GM12878 (cell line): ENCODE data around the gene LSP1. TPM values are rescaled to one million over a fixed set of nuclear protein-coding genes. Genes with fewer than 3 reads are reported as not detected.
A peak's percentile ranks its signal among the peaks of the same experiment; 100 is the strongest.

Experiments
- BCL11A ChIP-seq: IDR thresholded peaks from 2 replicates; pipeline ENCODE4 v1.6.1; 2011; ENCODE audit warnings: low read depth, low read length
- BHLHE40 ChIP-seq, 2 experiments: fragments of 450-650 bp in 1 of 2; IDR thresholded peaks; 2 replicates each; pipeline ENCODE4 v1.6.1; 2011 to 2017; ENCODE audit warnings: low read depth in 2 of 2, borderline replicate concordance in 1 of 2, improper control_type of control experiment in 1 of 2, low read length in 1 of 2, mild to moderate bottlenecking in 1 of 2
- GATAD2B ChIP-seq: fragments of 450-650 bp; conservative IDR thresholded peaks from 2 replicates; pipeline ENCODE4 v1.6.1; 2017; ENCODE audit warnings: low read depth, mild to moderate bottlenecking, moderate library complexity
- HDAC6 ChIP-seq: fragments of 200-600 bp; sonication (generic); IDR thresholded peaks from one replicate; pipeline ENCODE4 v1.8.0; 2017; ENCODE audit warnings: antibody characterized with exemption; ENCODE audit not compliant: unreplicated experiment
- HDGF ChIP-seq: fragments of 450-650 bp; IDR thresholded peaks from 2 replicates; pipeline ENCODE4 v1.6.1; 2016; ENCODE audit warnings: antibody characterized with exemption
- JUNB ChIP-seq: IDR thresholded peaks from 2 replicates; pipeline ENCODE4 v1.6.1; 2016; ENCODE audit warnings: antibody characterized with exemption, mild to moderate bottlenecking
- NRF1 ChIP-seq: conservative IDR thresholded peaks from 2 replicates; pipeline ENCODE4 v1.6.1; 2011; ENCODE audit warnings: mild to moderate bottlenecking, low read depth, low read length, improper control_type of control experiment
- PML ChIP-seq: IDR thresholded peaks from 2 replicates; pipeline ENCODE4 v1.6.1; 2012; ENCODE audit warnings: low read length, inconsistent platforms
- POLR2A ChIP-seq: IDR thresholded peaks from 2 replicates; pipeline ENCODE4 v1.6.1; 2011; ENCODE audit warnings: low read depth, mild to moderate bottlenecking, low read length
- POLR2AphosphoS2 ChIP-seq: IDR thresholded peaks from 2 replicates; pipeline ENCODE4 v1.6.1; 2011; ENCODE audit warnings: low read depth, mild to moderate bottlenecking, low read length, improper control_type of control experiment, moderate library complexity
- POU2F2 ChIP-seq: IDR thresholded peaks from 3 replicates; pipeline ENCODE4 v1.6.1; 2011; ENCODE audit warnings: low read depth, mild to moderate bottlenecking, low read length, borderline replicate concordance
- SIN3A ChIP-seq: IDR thresholded peaks from 2 replicates; pipeline ENCODE4 v1.6.1; 2012; ENCODE audit warnings: low read depth, low read length, improper control_type of control experiment
- SMC3 ChIP-seq: IDR thresholded peaks from 2 replicates; pipeline ENCODE4 v1.6.1; 2011; ENCODE audit warnings: low read length, improper control_type of control experiment, borderline replicate concordance
- STAT3 ChIP-seq: IDR thresholded peaks from 2 replicates; pipeline ENCODE4 v1.6.1; 2011; ENCODE audit warnings: low read depth, low read length, improper control_type of control experiment
- ZNF384 ChIP-seq: IDR thresholded peaks from 2 replicates; pipeline ENCODE4 v1.6.1; 2012; ENCODE audit warnings: low read depth, mild to moderate bottlenecking, low read length, improper control_type of control experiment, borderline replicate concordance
- polyA plus RNA-seq, 11 experiments: library from polyadenylated mRNA; depleted of rRNA in 4 of 11; unstranded in 6 of 11; stranded (reverse) in 5 of 11; fragments of >200 nt; fragmentation: Nextera tagmentation in 4 of 11; fragmentation: Illumina TruSeq in 1 of 11; extraction: Ambion mirVana in 4 of 11; extraction: Trizol in 1 of 11; gene quantifications; 1 replicate in 1 of 11; 2 replicates in 10 of 11; pipeline versions ENCODE4 v1.2.1 to v1.2.3, GENCODE V29; 2011 to 2016; ENCODE audit warnings: inconsistent platforms in 2 of 11, missing spikeins in 2 of 11, low read depth in 1 of 11
- total RNA-seq, 4 experiments: library from RNA; depleted of rRNA in 3 of 4; stranded (reverse); fragments of >200 nt in 3 of 4; fragmentation: Illumina TruSeq in 1 of 4; extraction: Trizol in 1 of 4; gene quantifications; 2 replicates each; pipeline versions ENCODE4 v1.2.1 to v1.2.3, GENCODE V29; 2013 to 2021
- TF ChIP-seq, protein P1 (sequence below): IDR thresholded peaks from 2 replicates; pipeline ENCODE4 v1.6.1; 2012; ENCODE audit warnings: low read depth, low read length, improper control_type of control experiment
- TF ChIP-seq, protein P2 (sequence below): fragments of 450-650 bp; formaldehyde crosslinking; IDR thresholded peaks from 2 replicates; pipeline ENCODE4 v1.5.0; 2022; ENCODE audit warnings: mild to moderate bottlenecking, missing genetic modification characterization
- TF ChIP-seq, protein P3 (sequence below): fragments of 450-650 bp; IDR thresholded peaks from 2 replicates; pipeline ENCODE4 v1.6.1; 2017; ENCODE audit warnings: mild to moderate bottlenecking, moderate library complexity

LSP1 gene
- total and polyA plus RNA-seq, 10 of the 15 experiments (the other 5 are each of a cell fraction or from before 2014, with no cell fraction given): 19.2 to 488 (median 369) TPM

DNA sequence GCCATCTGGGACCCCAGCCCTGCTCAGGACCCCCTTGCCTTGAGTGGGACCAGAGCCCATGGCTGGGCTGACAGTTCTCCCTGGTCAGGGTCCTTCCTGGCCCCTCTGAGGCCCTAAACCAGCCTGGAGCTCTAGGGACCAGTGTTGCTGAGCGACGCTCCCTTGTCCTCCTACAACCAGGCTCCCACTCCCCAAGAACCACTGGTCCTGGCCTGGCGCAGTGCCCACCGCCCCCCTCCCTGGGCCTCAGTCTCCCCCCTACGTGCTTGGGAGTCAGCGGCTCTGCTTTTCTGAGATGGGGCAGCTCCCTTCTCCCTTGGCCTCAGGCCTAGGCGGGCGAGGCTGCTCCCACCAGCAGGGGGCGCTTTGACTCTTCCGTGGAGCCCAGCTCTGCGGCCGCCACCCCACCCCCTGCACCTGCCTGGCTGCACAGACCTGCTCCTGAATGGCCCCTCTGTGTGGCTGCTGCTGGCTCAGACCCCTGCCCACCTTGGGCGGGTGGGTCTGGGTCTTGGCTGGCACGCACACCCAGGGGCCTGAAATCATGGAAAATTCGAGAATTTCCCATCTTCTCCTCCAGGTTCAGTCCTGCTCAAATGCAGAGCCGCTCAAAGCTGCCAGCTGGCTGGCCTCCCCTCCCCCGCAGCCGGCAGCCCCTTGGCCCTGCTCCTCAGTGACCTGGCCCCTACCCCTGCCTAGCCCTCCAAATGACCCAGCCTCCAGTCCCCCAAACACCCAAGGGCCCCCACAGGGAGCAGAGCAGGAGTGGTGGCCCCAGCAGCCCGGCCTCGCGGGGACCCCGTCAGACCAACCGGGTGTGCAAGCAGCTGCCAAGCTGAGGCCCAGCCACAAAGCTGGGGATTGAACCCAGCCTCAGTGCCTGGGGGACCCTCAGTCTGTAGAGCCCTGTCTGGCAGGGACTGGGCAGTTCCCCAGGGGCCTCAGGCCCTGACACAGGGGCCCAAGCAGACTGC, 29.7 kb downstream of the LSP1 start (continued):
- TF ChIP-seq HDAC6 (no peak), ZNF384 (no peak), SIN3A (no peak), POLR2A (peak; percentile 45; the same call in 1 of the 2 replicates), PML (no peak), BHLHE40 (IDR thresholded peaks at IDR 0.05; ENCODE audit: borderline replicate concordance in 1 of 2, low read depth in 2 of 2, low read length in 1 of 2) (peak in 1 of 2 experiments; percentile 69; a peak in 2 of 4 replicates), POLR2AphosphoS2 (no peak), POU2F2 (0 out of 3 replicates have a peak, but pooled peaks have one; percentile 12), STAT3 (no peak), JUNB (no peak), SMC3 (peak; percentile 76; the same call in 1 of the 2 replicates), BCL11A (no peak), HDGF (peak; percentile 54; the same call in 1 of the 2 replicates), GATAD2B (no peak), NRF1 (no peak)
- TF ChIP-seq, protein P1, sequence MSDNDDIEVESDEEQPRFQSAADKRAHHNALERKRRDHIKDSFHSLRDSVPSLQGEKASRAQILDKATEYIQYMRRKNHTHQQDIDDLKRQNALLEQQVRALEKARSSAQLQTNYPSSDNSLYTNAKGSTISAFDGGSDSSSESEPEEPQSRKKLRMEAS: no peak
- TF ChIP-seq, protein P2, sequence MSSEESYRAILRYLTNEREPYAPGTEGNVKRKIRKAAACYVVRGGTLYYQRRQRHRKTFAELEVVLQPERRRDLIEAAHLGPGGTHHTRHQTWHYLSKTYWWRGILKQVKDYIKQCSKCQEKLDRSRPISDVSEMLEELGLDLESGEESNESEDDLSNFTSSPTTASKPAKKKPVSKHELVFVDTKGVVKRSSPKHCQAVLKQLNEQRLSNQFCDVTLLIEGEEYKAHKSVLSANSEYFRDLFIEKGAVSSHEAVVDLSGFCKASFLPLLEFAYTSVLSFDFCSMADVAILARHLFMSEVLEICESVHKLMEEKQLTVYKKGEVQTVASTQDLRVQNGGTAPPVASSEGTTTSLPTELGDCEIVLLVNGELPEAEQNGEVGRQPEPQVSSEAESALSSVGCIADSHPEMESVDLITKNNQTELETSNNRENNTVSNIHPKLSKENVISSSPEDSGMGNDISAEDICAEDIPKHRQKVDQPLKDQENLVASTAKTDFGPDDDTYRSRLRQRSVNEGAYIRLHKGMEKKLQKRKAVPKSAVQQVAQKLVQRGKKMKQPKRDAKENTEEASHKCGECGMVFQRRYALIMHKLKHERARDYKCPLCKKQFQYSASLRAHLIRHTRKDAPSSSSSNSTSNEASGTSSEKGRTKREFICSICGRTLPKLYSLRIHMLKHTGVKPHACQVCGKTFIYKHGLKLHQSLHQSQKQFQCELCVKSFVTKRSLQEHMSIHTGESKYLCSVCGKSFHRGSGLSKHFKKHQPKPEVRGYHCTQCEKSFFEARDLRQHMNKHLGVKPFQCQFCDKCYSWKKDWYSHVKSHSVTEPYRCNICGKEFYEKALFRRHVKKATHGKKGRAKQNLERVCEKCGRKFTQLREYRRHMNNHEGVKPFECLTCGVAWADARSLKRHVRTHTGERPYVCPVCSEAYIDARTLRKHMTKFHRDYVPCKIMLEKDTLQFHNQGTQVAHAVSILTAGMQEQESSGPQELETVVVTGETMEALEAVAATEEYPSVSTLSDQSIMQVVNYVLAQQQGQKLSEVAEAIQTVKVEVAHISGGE: no peak
- TF ChIP-seq, protein P3, sequence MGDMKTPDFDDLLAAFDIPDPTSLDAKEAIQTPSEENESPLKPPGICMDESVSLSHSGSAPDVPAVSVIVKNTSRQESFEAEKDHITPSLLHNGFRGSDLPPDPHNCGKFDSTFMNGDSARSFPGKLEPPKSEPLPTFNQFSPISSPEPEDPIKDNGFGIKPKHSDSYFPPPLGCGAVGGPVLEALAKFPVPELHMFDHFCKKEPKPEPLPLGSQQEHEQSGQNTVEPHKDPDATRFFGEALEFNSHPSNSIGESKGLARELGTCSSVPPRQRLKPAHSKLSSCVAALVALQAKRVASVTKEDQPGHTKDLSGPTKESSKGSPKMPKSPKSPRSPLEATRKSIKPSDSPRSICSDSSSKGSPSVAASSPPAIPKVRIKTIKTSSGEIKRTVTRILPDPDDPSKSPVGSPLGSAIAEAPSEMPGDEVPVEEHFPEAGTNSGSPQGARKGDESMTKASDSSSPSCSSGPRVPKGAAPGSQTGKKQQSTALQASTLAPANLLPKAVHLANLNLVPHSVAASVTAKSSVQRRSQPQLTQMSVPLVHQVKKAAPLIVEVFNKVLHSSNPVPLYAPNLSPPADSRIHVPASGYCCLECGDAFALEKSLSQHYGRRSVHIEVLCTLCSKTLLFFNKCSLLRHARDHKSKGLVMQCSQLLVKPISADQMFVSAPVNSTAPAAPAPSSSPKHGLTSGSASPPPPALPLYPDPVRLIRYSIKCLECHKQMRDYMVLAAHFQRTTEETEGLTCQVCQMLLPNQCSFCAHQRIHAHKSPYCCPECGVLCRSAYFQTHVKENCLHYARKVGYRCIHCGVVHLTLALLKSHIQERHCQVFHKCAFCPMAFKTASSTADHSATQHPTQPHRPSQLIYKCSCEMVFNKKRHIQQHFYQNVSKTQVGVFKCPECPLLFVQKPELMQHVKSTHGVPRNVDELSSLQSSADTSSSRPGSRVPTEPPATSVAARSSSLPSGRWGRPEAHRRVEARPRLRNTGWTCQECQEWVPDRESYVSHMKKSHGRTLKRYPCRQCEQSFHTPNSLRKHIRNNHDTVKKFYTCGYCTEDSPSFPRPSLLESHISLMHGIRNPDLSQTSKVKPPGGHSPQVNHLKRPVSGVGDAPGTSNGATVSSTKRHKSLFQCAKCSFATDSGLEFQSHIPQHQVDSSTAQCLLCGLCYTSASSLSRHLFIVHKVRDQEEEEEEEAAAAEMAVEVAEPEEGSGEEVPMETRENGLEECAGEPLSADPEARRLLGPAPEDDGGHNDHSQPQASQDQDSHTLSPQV: no peak
- TF ChIP-seq, all 136 proteins: peak for 10
